HepG2 (cell line): ENCODE results near the gene PRKN. TPM values are rescaled to one million over a fixed set of nuclear protein-coding genes. Genes with fewer than 3 reads are reported as not detected.

Experiments
- ATAC-seq: fragments of 200-7000 bp; cut with Tn5 transposase; 3 replicates; pipeline ENCODE4 v1.9.1; 2020; ENCODE audit warnings: mild to moderate bottlenecking, moderate library complexity
- BruUV-seq: library from RNA; stranded (reverse); fragments of 400-500 nt; replicated peaks from 2 replicates; lab custom pipeline; 2021; lab: Mats Ljungman, UMichigan
- CTCF ChIA-PET: fragments of 300-600 bp; formaldehyde crosslinking; extraction: SDS; loops from one replicate; lab custom pipeline; 2021; ENCODE audit warnings: low total read pairs, inconsistent platforms, low intra/inter-chr PET ratio; lab: Yijun Ruan, JAX
- POLR2A ChIA-PET: fragments of 350-600 bp; sonication (Branson Sonifier 250); formaldehyde crosslinking; loops from one replicate; lab custom pipeline; 2020; ENCODE audit warnings: antibody characterized with exemption, inconsistent platforms; lab: Yijun Ruan, JAX
- DNase-seq: peaks from one replicate; pipeline ENCODE4 v3.0.0-alpha.2; 2015; ENCODE audit warnings: low spot score
- FAIRE-seq: peaks from 3 replicates; lab custom pipeline; 2011; peaks lifted over from hg19 to GRCh38; lab: Jason Lieb, UNC
- H2AFZ ChIP-seq: one replicate; pipeline ENCODE4 v1.6.1; 2011; ENCODE audit warnings: low read length, inconsistent platforms
- H3K27ac ChIP-seq: fragments of 300-600 bp; 3 replicates; pipeline ENCODE4 v1.8.0; 2011; ENCODE audit warnings: mixed run types, mild to moderate bottlenecking, mixed read lengths, low read length, inconsistent platforms; ENCODE audit not compliant: insufficient read depth; ENCODE audit errors: extremely low read length
- H3K27me3 ChIP-seq, 2 experiments: fragments of 200-600 bp in 1 of 2; 2 replicates in 1 of 2; 3 replicates in 1 of 2; pipeline versions ENCODE4 v1.6.0 to v1.8.0; 2011; ENCODE audit warnings: low read length in 2 of 2, mild to moderate bottlenecking in 2 of 2, moderate library complexity in 2 of 2, inconsistent platforms in 1 of 2; ENCODE audit not compliant: insufficient read depth in 2 of 2, control insufficient read depth in 1 of 2
- H3K36me3 ChIP-seq, 2 experiments: fragments of 200-600 bp in 1 of 2; replicated peaks in 1 of 2; 2 replicates in 1 of 2; 3 replicates in 1 of 2; pipeline versions ENCODE4 v1.5.1 to v1.8.0; 2011; ENCODE audit warnings: low read length in 2 of 2, inconsistent platforms in 1 of 2; ENCODE audit not compliant: insufficient read depth in 2 of 2, control insufficient read depth in 1 of 2
- H3K4me1 ChIP-seq: 2 replicates; pipeline ENCODE4 v1.5.1; 2012; ENCODE audit warnings: low read length, inconsistent platforms; ENCODE audit not compliant: insufficient read depth
- H3K4me2 ChIP-seq: 2 replicates; pipeline ENCODE4 v1.6.0; 2011; ENCODE audit warnings: low read depth, low read length, inconsistent platforms
- H3K4me3 ChIP-seq, 3 experiments: fragments of 200-600 bp in 1 of 3; sonication (generic), shearing (Covaris generic) in 1 of 3; replicated peaks in 1 of 3; 2 replicates each; pipeline ENCODE4 v1.5.1; 2011 to 2016; ENCODE audit warnings: low read length in 3 of 3, inconsistent platforms in 2 of 3, low read depth in 2 of 3, mild to moderate bottlenecking in 2 of 3, control low read depth in 1 of 3, mixed read lengths in 1 of 3; ENCODE audit not compliant: insufficient read depth in 1 of 3
- H3K79me2 ChIP-seq: one replicate; pipeline ENCODE4 v1.6.1; 2011; ENCODE audit warnings: low read length, inconsistent platforms; ENCODE audit not compliant: insufficient read depth
- H3K9ac ChIP-seq: 2 replicates; pipeline ENCODE4 v1.6.0; 2011; ENCODE audit warnings: mild to moderate bottlenecking, low read depth, low read length, inconsistent platforms; ENCODE audit not compliant: insufficient read depth
- H3K9me3 ChIP-seq: 2 replicates; pipeline ENCODE4 v1.5.1; 2012; ENCODE audit warnings: mild to moderate bottlenecking, low read length
- H4K20me1 ChIP-seq: 2 replicates; pipeline ENCODE4 v1.6.0; 2011; ENCODE audit warnings: inconsistent platforms, mild to moderate bottlenecking, low read length, moderate library complexity; ENCODE audit not compliant: insufficient read depth
- GATAD2A ChIP-seq: IDR thresholded peaks from 2 replicates; pipeline ENCODE4 v1.6.1; 2016
- SETDB1 ChIP-seq: sonication (generic); formaldehyde crosslinking; IDR thresholded peaks from 2 replicates; pipeline ENCODE4 v1.5.1; 2020; ENCODE audit warnings: missing genetic modification reagents, mild to moderate bottlenecking, borderline replicate concordance
- TEAD2 ChIP-seq: sonication (generic); formaldehyde crosslinking; IDR thresholded peaks from 2 replicates; pipeline ENCODE4 v1.9.0; 2021; ENCODE audit warnings: missing genetic modification reagents
- TRAFD1 ChIP-seq: sonication (generic); formaldehyde crosslinking; IDR thresholded peaks from 2 replicates; pipeline ENCODE4 v1.5.1; 2020; ENCODE audit warnings: missing genetic modification reagents, mild to moderate bottlenecking, borderline replicate concordance
- ZNF138 ChIP-seq: sonication (generic); formaldehyde crosslinking; IDR thresholded peaks from 2 replicates; pipeline ENCODE4 v1.5.0; 2020; ENCODE audit warnings: mild to moderate bottlenecking, low read depth, missing genetic modification reagents
- ZNF354B ChIP-seq: sonication (generic); formaldehyde crosslinking; IDR thresholded peaks from 2 replicates; pipeline ENCODE4 v1.8.0; 2022; ENCODE audit warnings: mild to moderate bottlenecking, missing genetic modification reagents
- ZNF484 ChIP-seq: sonication (generic); formaldehyde crosslinking; IDR thresholded peaks from 2 replicates; pipeline ENCODE4 v1.5.1; 2020; ENCODE audit warnings: mild to moderate bottlenecking, low read depth, missing genetic modification reagents, borderline replicate concordance
- WGBS: methylation state at CpG from one replicate; pipeline ENCODE4 v1.1.6; 2017; ENCODE audit warnings: low lambda C conversion rate; 5-methylcytosine and 5-hydroxymethylcytosine counted together
- in situ Hi-C: cut with HindIII; loops from 2 replicates; pipeline ENCODE4 v1.10.0; 2017; ENCODE audit warnings: low pct_unique_long_range_greater_than_20kb; ENCODE audit not compliant: extremely low pct_ligation_motif_present
- intact Hi-C: fragments of 100-400 bp; cut with micrococcal nuclease; formaldehyde crosslinking; loops from one replicate; pipeline ENCODE4 v1.10.0; 2022; ENCODE audit not compliant: unreplicated experiment
- polyA plus RNA-seq, 8 experiments: library from polyadenylated mRNA; depleted of rRNA in 3 of 8; stranded (reverse) in 7 of 8; unstranded in 1 of 8; fragments of >200 nt; fragmentation: Illumina TruSeq in 4 of 8; extraction: Trizol in 4 of 8; gene quantifications; 2 replicates each; pipeline versions ENCODE4 v1.2.1 to v1.2.3, GENCODE V29; 2011 to 2016; ENCODE audit warnings: low read depth in 4 of 8, missing spikeins in 1 of 8, mixed read lengths in 1 of 8; ENCODE audit not compliant: insufficient read depth in 1 of 8
- total RNA-seq, 5 experiments: library from RNA; depleted of rRNA; stranded (reverse); fragments of >200 nt; fragmentation: Illumina TruSeq; extraction: Trizol; gene quantifications; 2 replicates each; pipeline ENCODE4 v1.2.3, GENCODE V29; 2016; ENCODE audit warnings: low read depth in 1 of 5

Gene PRKN
- total and polyA plus RNA-seq, 2 of the 13 experiments (the other 11 are each of a cell fraction or from before 2014, with no cell fraction given): 0.31 to 0.44 TPM

- no peaks in the 10 kb centered on the region for H4K20me1 ChIP-seq
- H3K79me2 ChIP-seq: no peaks in the 10 kb centered on the region
- no peaks in the 10 kb centered on the region for H3K36me3 ChIP-seq
- H3K9ac ChIP-seq: no peak overlapping the region
- ATAC-seq (no peak), DNase-seq (no peak), FAIRE-seq (no peak)
- TF ChIP-seq ZNF138 (CRISPR knock-in tag): no peak
- TF ChIP-seq TRAFD1: no peak
- no peak for TF ChIP-seq ZNF354B
- no peak for TF ChIP-seq TEAD2 (CRISPR knock-in tag)
- no peak for TF ChIP-seq ZNF484 (CRISPR knock-in tag)
- TF ChIP-seq GATAD2A (CRISPR knock-in tag): no peak
- no peak for TF ChIP-seq SETDB1 (CRISPR knock-in tag)
- BruUV-seq: no TSS peak
- ChIA-PET POLR2A (no interaction called here), CTCF (interaction anchor here (1.3 to 1.6 kb wide), 2 partner anchors 80 to 278 kb away, joined by 4 to 7 read pairs; no protein-coding TSS in a partner anchor)
- H3K4me1 ChIP-seq: no peaks in the 10 kb centered on the region
- intact Hi-C loops: loop anchor here (1.0 kb wide), 3 partner anchors 80 to 277 kb away; no protein-coding TSS in a partner anchor
- H3K9me3 ChIP-seq: no peaks in the 10 kb centered on the region
- H3K4me2 ChIP-seq: no peak overlapping the region
- H3K27me3 ChIP-seq: peaks cover 0 to 37% of the 10 kb centered on the region in 2 experiments; a peak in 3 of 5 replicates
- H3K4me3 ChIP-seq: no peak overlapping the region
- WGBS: 28% methylated on average over 8 of the region's 8 CpGs
- no peak overlapping the region for H2AFZ ChIP-seq
- H3K27ac ChIP-seq: no peak overlapping the region
- in situ Hi-C loops: no loop called here
These were observed 1309.7 kb downstream of the PRKN start for GRCh38 chr6:161417717-161418462.
